Mesendoderm (in vitro differentiated cells): ENCODE results near the gene NEUROD2.

ENCODE experiments used
- DNase-seq: peaks from one replicate; pipeline ENCODE4 v3.0.0; 2013
- H2AK5ac ChIP-seq: 2 replicates; pipeline ENCODE4 v1.6.1; 2013; ENCODE audit warnings: low read length, inconsistent platforms
- H2BK120ac ChIP-seq: 2 replicates; pipeline ENCODE4 v1.6.1; 2013; ENCODE audit warnings: low read depth, mild to moderate bottlenecking, low read length, moderate library complexity, mixed read lengths
- H2BK15ac ChIP-seq: replicated peaks from 2 replicates; pipeline ENCODE4 v1.6.1; 2013; ENCODE audit warnings: low read depth, mild to moderate bottlenecking, moderate library complexity
- H2BK5ac ChIP-seq: 2 replicates; pipeline ENCODE4 v1.6.1; 2013; ENCODE audit warnings: low read length, inconsistent platforms
- H3K18ac ChIP-seq: 2 replicates; pipeline ENCODE4 v1.6.1; 2013; ENCODE audit warnings: mild to moderate bottlenecking, low read length, mixed read lengths
- H3K23ac ChIP-seq: one replicate; pipeline ENCODE4 v1.6.1; 2013; ENCODE audit warnings: low read length
- H3K27ac ChIP-seq: 2 replicates; pipeline ENCODE4 v1.5.1; 2013; ENCODE audit warnings: low read depth, mild to moderate bottlenecking, inconsistent platforms, low read length, moderate library complexity
- H3K27me3 ChIP-seq: 2 replicates; pipeline ENCODE4 v1.6.1; 2013; ENCODE audit warnings: low read length, control low read depth, mild to moderate bottlenecking, inconsistent platforms; ENCODE audit not compliant: insufficient read depth, poor library complexity
- H3K36me3 ChIP-seq: 2 replicates; pipeline ENCODE4 v1.6.1; 2013; ENCODE audit warnings: low read length, inconsistent platforms; ENCODE audit not compliant: control insufficient read depth, insufficient read depth
- H3K4ac ChIP-seq: one replicate; pipeline ENCODE4 v1.6.1; 2013; ENCODE audit warnings: low read depth, mild to moderate bottlenecking, low read length, moderate library complexity
- H3K4me1 ChIP-seq: 2 replicates; pipeline ENCODE4 v1.6.1; 2013; ENCODE audit warnings: low read depth, low read length, inconsistent platforms; ENCODE audit not compliant: control insufficient read depth
- H3K4me2 ChIP-seq: 2 replicates; pipeline ENCODE4 v1.6.1; 2013; ENCODE audit warnings: low read length
- H3K4me3 ChIP-seq: 2 replicates; pipeline ENCODE4 v1.5.1; 2013; ENCODE audit warnings: mild to moderate bottlenecking, low read length
- H3K56ac ChIP-seq: one replicate; pipeline ENCODE4 v1.6.1; 2013; ENCODE audit warnings: low read length
- H3K79me1 ChIP-seq: 2 replicates; pipeline ENCODE4 v1.6.1; 2013; ENCODE audit warnings: low read length, inconsistent platforms
- H3K79me2 ChIP-seq: 2 replicates; pipeline ENCODE4 v1.6.1; 2013; ENCODE audit warnings: mild to moderate bottlenecking, low read length; ENCODE audit not compliant: control insufficient read depth, insufficient read depth
- H3K9ac ChIP-seq: 2 replicates; pipeline ENCODE4 v1.6.1; 2013; ENCODE audit warnings: low read length, inconsistent platforms
- H4K5ac ChIP-seq: one replicate; pipeline ENCODE4 v1.6.1; 2013; ENCODE audit warnings: low read length
- H4K8ac ChIP-seq: one replicate; pipeline ENCODE4 v1.6.1; 2013; ENCODE audit warnings: low read depth, mild to moderate bottlenecking, control low read depth, low read length, moderate library complexity
- WGBS: extraction: QIAGEN DNeasy Blood & Tissue Kit; methylation state at CpG from one replicate; pipeline ENCODE4 v1.1.7; 2013; ENCODE audit warnings: low lambda C conversion rate, missing lambda C conversion rate; ENCODE audit not compliant: insufficient coverage; ENCODE audit errors: extremely low coverage; 5-methylcytosine and 5-hydroxymethylcytosine counted together

NEUROD2 gene

DNA sequence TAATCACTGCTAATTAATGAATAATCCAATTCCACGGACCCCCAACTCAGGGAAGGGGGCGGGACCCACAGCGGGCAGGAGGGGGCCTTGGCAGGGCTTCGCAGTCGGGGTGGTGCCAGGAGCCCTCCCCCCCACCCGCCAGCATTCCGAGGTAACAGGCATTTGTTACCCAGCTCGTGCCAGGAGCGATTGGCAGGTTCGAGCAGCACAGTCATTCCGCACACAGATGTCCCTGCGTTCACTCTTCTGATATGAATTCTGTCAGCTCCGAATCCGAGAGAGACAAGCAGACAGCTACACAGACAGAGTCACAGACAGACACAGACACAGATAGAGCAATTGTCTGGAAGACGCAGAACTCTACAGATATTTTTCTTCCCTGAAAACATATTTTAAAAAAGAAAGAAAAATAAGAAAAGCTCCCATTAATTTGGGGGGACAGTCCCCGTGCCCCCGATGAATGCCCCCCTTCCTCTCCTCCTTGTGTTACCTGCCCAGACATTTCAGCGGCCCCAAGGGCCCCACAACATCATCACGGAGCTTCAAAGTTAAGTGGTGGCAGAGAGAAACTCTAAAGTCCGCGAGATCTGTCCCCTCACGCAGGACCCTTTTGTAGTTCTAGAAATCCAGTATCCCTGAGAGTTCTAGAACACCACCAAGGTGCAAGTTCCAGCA is 10.2 kb downstream of the NEUROD2 start:
- Histone ChIP-seq H2BK5ac (no peak overlapping the region), H3K4me3 (no peak overlapping the region), H3K23ac (no peak overlapping the region), H2BK120ac (no peak overlapping the region), H3K18ac (no peak overlapping the region), H3K27ac (no peak overlapping the region), H3K79me2 (no peaks in the 10 kb centered on the region), H4K8ac (no peak overlapping the region), H3K56ac (no peak overlapping the region), H2BK15ac (no peak overlapping the region), H3K79me1 (no peaks in the 10 kb centered on the region), H3K4ac (no peak overlapping the region), H3K4me1 (no peaks in the 10 kb centered on the region), H3K36me3 (no peaks in the 10 kb centered on the region), H3K9ac (no peak overlapping the region), H4K5ac (no peak overlapping the region), H3K4me2 (no peak overlapping the region), H3K27me3 (peaks cover 84% of the 10 kb centered on the region), H2AK5ac (no peak overlapping the region)
- no CpG with 5 or more reads among the region's 22 CpGs for WGBS
- DNase-seq = no peak

DNA sequence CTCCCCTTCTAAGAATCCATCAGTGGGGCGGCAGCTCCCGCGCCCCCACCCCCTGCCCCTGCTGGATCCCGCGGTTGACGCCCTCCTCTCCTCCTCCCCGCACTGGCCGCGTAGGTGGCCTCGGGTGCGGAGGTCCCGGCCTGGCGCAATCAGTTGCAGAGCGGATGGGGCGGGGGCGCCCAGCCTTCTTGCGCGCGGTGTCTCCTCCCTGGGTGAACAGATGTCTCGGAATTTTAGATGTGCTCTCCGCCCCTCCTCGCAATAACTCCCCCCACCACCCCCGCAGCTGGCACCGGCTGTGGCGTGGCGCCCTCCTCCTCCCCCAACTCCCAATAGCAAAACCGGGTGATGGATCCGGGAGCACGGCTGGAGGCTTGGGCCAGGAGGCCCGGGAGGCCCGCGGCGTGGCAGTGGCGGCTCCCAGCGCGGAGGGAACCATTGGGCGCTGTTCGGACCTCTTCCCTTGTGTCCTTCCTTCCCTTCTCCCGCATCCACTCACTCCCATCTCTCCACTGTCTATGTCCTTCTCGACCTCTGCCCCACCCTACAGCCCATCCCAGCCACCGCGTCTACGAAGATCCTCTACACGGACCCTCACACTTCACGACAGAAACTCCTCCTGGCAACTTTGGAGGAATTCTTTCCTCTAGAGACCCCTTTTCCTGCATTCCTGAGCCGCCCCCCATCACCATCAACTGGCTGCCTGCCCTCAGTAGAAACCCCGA is 11.0 kb downstream of the NEUROD2 start:
- H4K8ac ChIP-seq = no peak overlapping the region
- H3K18ac ChIP-seq = no peak overlapping the region
- no peaks in the 10 kb centered on the region for H3K4me1 ChIP-seq
- no peak overlapping the region for H2BK120ac ChIP-seq
- DNase-seq = no peak
- no peak overlapping the region for H3K23ac ChIP-seq
- peaks cover 76% of the 10 kb centered on the region for H3K27me3 ChIP-seq
- H3K36me3 ChIP-seq = no peaks in the 10 kb centered on the region
- H3K4ac ChIP-seq = no peak overlapping the region
- no peak overlapping the region for H3K56ac ChIP-seq
- no peaks in the 10 kb centered on the region for H3K79me1 ChIP-seq
- H2BK15ac ChIP-seq = no peak overlapping the region
- no peak overlapping the region for H4K5ac ChIP-seq
- no peak overlapping the region for H3K27ac ChIP-seq
- H3K4me3 ChIP-seq = no peak overlapping the region
- no CpG with 5 or more reads among the region's 47 CpGs for WGBS
- no peak overlapping the region for H2BK5ac ChIP-seq
- H3K79me2 ChIP-seq = no peaks in the 10 kb centered on the region
- H3K9ac ChIP-seq = no peak overlapping the region
- no peak overlapping the region for H2AK5ac ChIP-seq
- H3K4me2 ChIP-seq = no peak overlapping the region

DNA sequence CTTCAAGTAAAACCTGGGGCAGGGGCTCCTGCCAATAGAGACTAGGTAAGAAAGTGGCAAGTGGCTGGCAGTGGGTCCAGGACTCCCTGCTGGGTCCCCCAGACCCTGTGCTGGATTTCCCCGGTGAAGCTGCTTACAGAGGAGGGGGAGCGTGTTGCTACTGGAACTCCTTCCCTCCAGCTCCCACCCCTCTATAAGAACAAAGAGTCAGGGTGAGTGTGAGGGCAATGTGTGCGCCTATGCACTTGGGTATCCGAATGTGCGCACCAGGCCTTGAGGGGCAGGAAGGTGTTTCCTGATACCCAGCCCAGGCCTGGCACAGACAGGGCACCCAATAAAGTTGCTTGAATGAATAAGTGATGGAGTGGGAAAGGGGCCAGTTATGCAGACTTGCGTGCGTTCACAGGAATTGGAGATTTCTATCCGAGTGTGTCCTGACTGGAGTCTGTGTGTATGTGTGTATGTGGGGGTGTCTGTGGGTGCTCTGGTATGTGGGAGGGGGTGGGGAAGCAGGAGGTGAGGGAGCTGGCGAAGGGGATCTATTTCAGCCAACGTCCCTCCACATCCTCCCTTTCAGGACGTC is 11.7 kb downstream of the NEUROD2 start:
- Histone ChIP-seq H3K4me2 (no peak overlapping the region), H2BK15ac (no peak overlapping the region), H3K27ac (no peak overlapping the region), H3K4me1 (no peaks in the 10 kb centered on the region), H3K23ac (no peak overlapping the region), H3K79me2 (no peaks in the 10 kb centered on the region), H3K4ac (no peak overlapping the region), H4K5ac (no peak overlapping the region), H2BK5ac (no peak overlapping the region), H3K79me1 (no peaks in the 10 kb centered on the region), H3K4me3 (no peak overlapping the region), H2AK5ac (no peak overlapping the region), H3K36me3 (no peaks in the 10 kb centered on the region), H4K8ac (no peak overlapping the region), H2BK120ac (no peak overlapping the region), H3K27me3 (peaks cover 72% of the 10 kb centered on the region), H3K9ac (no peak overlapping the region), H3K56ac (no peak overlapping the region), H3K18ac (no peak overlapping the region)
- DNase-seq = no peak
- no CpG with 5 or more reads among the region's 11 CpGs for WGBS

DNA sequence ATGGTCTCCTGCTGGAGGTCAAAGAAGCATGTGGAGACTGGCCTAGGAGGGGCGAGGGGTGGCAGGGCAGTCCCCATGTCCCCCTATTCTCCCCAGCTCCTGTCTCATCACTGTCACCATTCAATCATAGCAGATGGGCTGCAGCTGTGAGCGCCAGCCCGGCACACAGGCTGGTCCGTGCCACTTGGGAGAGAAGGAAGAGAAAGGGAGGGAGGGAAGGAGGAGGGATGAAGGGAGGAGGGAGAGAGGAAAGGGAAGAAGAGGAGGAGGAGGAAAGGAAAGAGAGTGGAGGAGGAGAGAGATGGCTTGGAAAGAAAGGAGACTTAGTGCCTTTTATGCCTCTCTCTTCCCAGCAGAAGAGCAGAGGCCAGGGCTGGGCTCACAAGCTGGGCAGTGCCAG is 12.4 kb downstream of the NEUROD2 start:
- no peaks in the 10 kb centered on the region for H3K36me3 ChIP-seq
- no peak overlapping the region for H3K56ac ChIP-seq
- H2BK15ac ChIP-seq = no peak overlapping the region
- H3K4ac ChIP-seq = no peak overlapping the region
- DNase-seq = no peak
- no peak overlapping the region for H3K9ac ChIP-seq
- H3K27me3 ChIP-seq = peaks cover 65% of the 10 kb centered on the region
- no peak overlapping the region for H4K8ac ChIP-seq
- no peak overlapping the region for H3K18ac ChIP-seq
- no peak overlapping the region for H3K23ac ChIP-seq
- no peak overlapping the region for H2AK5ac ChIP-seq
- H2BK120ac ChIP-seq = no peak overlapping the region
- H3K79me2 ChIP-seq = no peaks in the 10 kb centered on the region
- no peak overlapping the region for H3K4me2 ChIP-seq
- no peaks in the 10 kb centered on the region for H3K4me1 ChIP-seq
- WGBS = no CpG with 5 or more reads among the region's 4 CpGs
- H3K27ac ChIP-seq = no peak overlapping the region
- H2BK5ac ChIP-seq = no peak overlapping the region
- no peak overlapping the region for H4K5ac ChIP-seq
- no peaks in the 10 kb centered on the region for H3K79me1 ChIP-seq
- H3K4me3 ChIP-seq = no peak overlapping the region

DNA sequence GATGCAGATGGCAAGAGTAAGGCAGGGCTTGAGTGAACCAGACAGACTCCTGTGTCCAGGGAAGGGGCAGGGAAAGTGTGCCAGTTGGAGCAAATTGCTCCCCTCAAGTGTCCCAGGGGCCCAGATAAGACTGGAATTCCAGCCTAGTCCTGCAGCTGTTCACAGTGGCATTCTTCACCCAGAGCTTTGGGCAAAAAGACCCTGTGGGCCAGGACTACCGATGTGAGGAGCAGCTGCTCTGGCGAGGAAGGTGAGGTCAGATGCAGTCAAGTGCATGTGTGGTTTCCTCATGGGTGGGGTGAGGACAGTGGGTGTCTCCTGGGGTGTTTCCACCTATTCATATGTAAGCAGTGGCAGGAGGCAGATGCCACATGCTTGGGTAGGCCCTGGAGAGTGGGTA is 14.3 kb downstream of the NEUROD2 start:
- Histone ChIP-seq H3K4me3 (no peak overlapping the region), H3K79me2 (no peaks in the 10 kb centered on the region), H3K4ac (no peak overlapping the region), H2BK15ac (no peak overlapping the region), H3K23ac (no peak overlapping the region), H3K56ac (no peak overlapping the region), H3K4me2 (no peak overlapping the region), H4K5ac (no peak overlapping the region), H3K9ac (no peak overlapping the region), H2BK120ac (no peak overlapping the region), H3K27me3 (peaks cover 46% of the 10 kb centered on the region), H3K18ac (no peak overlapping the region), H2BK5ac (no peak overlapping the region), H3K4me1 (no peaks in the 10 kb centered on the region), H3K27ac (no peak overlapping the region), H3K79me1 (no peaks in the 10 kb centered on the region), H2AK5ac (no peak overlapping the region), H3K36me3 (no peaks in the 10 kb centered on the region), H4K8ac (no peak overlapping the region)
- no peak for DNase-seq
- WGBS = no CpG with 5 or more reads among the region's 2 CpGs
